HepG2 (cell line): Measurements from ENCODE around the gene PLEKHN1. TPM values are rescaled to one million over a fixed set of nuclear protein-coding genes. Genes with fewer than 3 reads are reported as not detected.
A peak's percentile ranks its signal among the peaks of the same experiment; 100 is the strongest.

Experiments used
- AHR ChIP-seq: IDR thresholded peaks from 2 replicates; pipeline ENCODE4 v1.6.1; 2018; ENCODE audit warnings: missing genetic modification reagents, missing compliant biosample characterization
- ARID3A ChIP-seq: IDR thresholded peaks from 2 replicates; pipeline ENCODE4 v1.6.1; 2012; ENCODE audit warnings: low read depth, low read length, improper control_type of control experiment
- ELF1 ChIP-seq: sonication (generic); formaldehyde crosslinking; IDR thresholded peaks from 2 replicates; pipeline ENCODE4 v1.4.0; 2020; ENCODE audit warnings: missing genetic modification reagents
- FOXP1 ChIP-seq, 2 experiments: fragments of 450-650 bp in 1 of 2; IDR thresholded peaks; 2 replicates each; pipeline ENCODE4 v1.6.1; 2017 to 2018; ENCODE audit warnings: antibody characterized with exemption in 1 of 2
- ISL2 ChIP-seq: sonication (generic); formaldehyde crosslinking; IDR thresholded peaks from 2 replicates; pipeline ENCODE4 v1.5.0; 2020; ENCODE audit warnings: missing genetic modification reagents
- KMT2B ChIP-seq: IDR thresholded peaks from 2 replicates; pipeline ENCODE4 v1.6.1; 2016; ENCODE audit warnings: missing genetic modification reagents, missing compliant biosample characterization
- RBAK ChIP-seq: sonication (generic); formaldehyde crosslinking; IDR thresholded peaks from 2 replicates; pipeline ENCODE4 v1.5.1; 2020; ENCODE audit warnings: mild to moderate bottlenecking, missing genetic modification reagents
- SIN3A ChIP-seq: IDR thresholded peaks from 2 replicates; pipeline ENCODE4 v1.6.1; 2011; ENCODE audit warnings: low read depth, mild to moderate bottlenecking, control low read depth, low read length, borderline replicate concordance
- ZBTB38 ChIP-seq: sonication (generic); formaldehyde crosslinking; IDR thresholded peaks from 2 replicates; pipeline ENCODE4 v1.5.1; 2020; ENCODE audit warnings: mild to moderate bottlenecking, missing genetic modification reagents
- ZNF292 ChIP-seq: sonication (generic); formaldehyde crosslinking; IDR thresholded peaks from 2 replicates; pipeline ENCODE4 v1.8.1; 2022; ENCODE audit warnings: mild to moderate bottlenecking, low read depth, missing genetic modification reagents, borderline replicate concordance
- ZNF639 ChIP-seq: conservative IDR thresholded peaks from 2 replicates; pipeline ENCODE4 v1.6.1; 2018; ENCODE audit warnings: missing genetic modification reagents
- polyA plus RNA-seq, 8 experiments: library from polyadenylated mRNA; depleted of rRNA in 3 of 8; stranded (reverse) in 7 of 8; unstranded in 1 of 8; fragments of >200 nt; fragmentation: Illumina TruSeq in 4 of 8; extraction: Trizol in 4 of 8; gene quantifications; 2 replicates each; pipeline versions ENCODE4 v1.2.1 to v1.2.3, GENCODE V29; 2011 to 2016; ENCODE audit warnings: low read depth in 4 of 8, missing spikeins in 1 of 8, mixed read lengths in 1 of 8; ENCODE audit not compliant: insufficient read depth in 1 of 8
- total RNA-seq, 5 experiments: library from RNA; depleted of rRNA; stranded (reverse); fragments of >200 nt; fragmentation: Illumina TruSeq; extraction: Trizol; gene quantifications; 2 replicates each; pipeline ENCODE4 v1.2.3, GENCODE V29; 2016; ENCODE audit warnings: low read depth in 1 of 5
- TF ChIP-seq, protein P1 (sequence below): sonication (generic); formaldehyde crosslinking; conservative IDR thresholded peaks from 2 replicates; pipeline ENCODE4 v1.4.0; 2020; ENCODE audit warnings: mild to moderate bottlenecking, missing genetic modification reagents, moderate library complexity
- TF ChIP-seq, protein P2 (sequence below): sonication (generic); formaldehyde crosslinking; IDR thresholded peaks from 2 replicates; pipeline ENCODE4 v1.8.0; 2022; ENCODE audit warnings: low read depth, missing genetic modification reagents
- TF ChIP-seq, protein P3 (sequence below): sonication (generic); formaldehyde crosslinking; IDR thresholded peaks from 2 replicates; pipeline ENCODE4 v1.9.0; 2021; ENCODE audit warnings: missing genetic modification reagents, mild to moderate bottlenecking, borderline replicate concordance

PLEKHN1 gene
- total and polyA plus RNA-seq, 2 of the 13 experiments (the other 11 are each of a cell fraction or from before 2014, with no cell fraction given), result 0.42 to 0.58 TPM

DNA sequence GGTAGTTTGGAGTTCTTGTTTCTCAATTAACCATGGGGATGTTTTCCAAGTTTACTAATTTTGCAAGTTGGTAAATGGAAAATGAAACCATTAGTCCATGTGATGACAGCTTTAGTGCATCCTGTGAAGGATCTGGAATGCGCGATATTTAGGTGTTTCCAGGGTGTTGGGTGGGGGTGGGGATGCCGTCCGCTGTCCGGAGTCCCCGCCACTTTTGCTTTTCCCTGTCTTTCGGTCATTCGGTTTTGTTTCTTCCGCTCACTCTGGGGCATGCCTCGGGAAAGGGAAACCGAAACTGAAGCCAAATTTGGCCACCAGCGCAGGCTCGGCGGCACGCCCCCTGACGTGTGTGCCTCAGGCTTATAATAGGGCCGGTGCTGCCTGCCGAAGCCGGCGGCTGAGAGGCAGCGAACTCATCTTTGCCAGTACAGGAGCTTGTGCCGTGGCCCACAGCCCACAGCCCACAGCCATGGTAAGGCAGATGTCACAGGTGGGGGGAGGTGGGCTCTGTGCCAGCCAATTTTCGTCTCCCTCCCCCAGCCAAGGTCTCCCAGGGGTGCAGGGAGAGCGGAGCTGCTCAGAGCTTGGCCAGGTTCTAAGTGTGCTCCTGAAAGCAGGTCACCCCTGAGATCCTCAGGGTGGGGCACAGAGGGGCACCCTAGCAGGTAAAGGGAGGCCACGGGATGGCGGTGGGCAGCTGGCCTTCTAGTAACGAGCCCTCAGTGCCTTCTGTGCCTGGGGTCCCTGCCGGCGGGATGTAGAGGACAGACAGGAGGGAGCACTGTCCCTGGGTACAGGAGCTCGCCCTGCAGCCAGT lies 47.0 kb downstream of the PLEKHN1 start, which contains the start of gene ISG15 (continued):
- TF ChIP-seq, protein P1, sequence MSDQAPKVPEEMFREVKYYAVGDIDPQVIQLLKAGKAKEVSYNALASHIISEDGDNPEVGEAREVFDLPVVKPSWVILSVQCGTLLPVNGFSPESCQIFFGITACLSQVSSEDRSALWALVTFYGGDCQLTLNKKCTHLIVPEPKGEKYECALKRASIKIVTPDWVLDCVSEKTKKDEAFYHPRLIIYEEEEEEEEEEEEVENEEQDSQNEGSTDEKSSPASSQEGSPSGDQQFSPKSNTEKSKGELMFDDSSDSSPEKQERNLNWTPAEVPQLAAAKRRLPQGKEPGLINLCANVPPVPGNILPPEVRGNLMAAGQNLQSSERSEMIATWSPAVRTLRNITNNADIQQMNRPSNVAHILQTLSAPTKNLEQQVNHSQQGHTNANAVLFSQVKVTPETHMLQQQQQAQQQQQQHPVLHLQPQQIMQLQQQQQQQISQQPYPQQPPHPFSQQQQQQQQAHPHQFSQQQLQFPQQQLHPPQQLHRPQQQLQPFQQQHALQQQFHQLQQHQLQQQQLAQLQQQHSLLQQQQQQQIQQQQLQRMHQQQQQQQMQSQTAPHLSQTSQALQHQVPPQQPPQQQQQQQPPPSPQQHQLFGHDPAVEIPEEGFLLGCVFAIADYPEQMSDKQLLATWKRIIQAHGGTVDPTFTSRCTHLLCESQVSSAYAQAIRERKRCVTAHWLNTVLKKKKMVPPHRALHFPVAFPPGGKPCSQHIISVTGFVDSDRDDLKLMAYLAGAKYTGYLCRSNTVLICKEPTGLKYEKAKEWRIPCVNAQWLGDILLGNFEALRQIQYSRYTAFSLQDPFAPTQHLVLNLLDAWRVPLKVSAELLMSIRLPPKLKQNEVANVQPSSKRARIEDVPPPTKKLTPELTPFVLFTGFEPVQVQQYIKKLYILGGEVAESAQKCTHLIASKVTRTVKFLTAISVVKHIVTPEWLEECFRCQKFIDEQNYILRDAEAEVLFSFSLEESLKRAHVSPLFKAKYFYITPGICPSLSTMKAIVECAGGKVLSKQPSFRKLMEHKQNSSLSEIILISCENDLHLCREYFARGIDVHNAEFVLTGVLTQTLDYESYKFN, result peak; percentile 25; the same call in 1 of the 2 replicates
- 0 out of 2 replicates have a peak, but pooled peaks have one; percentile 60 for TF ChIP-seq SIN3A
- TF ChIP-seq, protein P2, sequence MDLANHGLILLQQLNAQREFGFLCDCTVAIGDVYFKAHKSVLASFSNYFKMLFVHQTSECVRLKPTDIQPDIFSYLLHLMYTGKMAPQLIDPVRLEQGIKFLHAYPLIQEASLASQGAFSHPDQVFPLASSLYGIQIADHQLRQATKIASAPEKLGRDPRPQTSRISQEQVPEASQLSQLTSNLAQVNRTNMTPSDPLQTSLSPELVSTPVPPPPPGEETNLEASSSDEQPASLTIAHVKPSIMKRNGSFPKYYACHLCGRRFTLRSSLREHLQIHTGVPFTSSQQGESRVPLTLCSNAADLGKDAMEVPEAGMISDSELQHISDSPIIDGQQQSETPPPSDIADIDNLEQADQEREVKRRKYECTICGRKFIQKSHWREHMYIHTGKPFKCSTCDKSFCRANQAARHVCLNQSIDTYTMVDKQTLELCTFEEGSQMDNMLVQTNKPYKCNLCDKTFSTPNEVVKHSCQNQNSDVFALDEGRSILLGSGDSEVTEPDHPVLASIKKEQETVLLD (CRISPR knock-in tag), result peak; percentile 42; the same call in 1 of the 2 replicates
- TF ChIP-seq AHR (CRISPR knock-in tag), result 0 out of 2 replicates have a peak, but pooled peaks have one; percentile 30
- no peak for TF ChIP-seq FOXP1 (IDR thresholded peaks at IDR 0.05)
- TF ChIP-seq FOXP1 (CRISPR knock-in tag; IDR thresholded peaks at IDR 0.05), result no peak
- TF ChIP-seq ELF1 (CRISPR knock-in tag), result peak; percentile 79
- TF ChIP-seq ZNF292 (CRISPR knock-in tag), result 0 out of 2 replicates have a peak, but pooled peaks have one; percentile 28
- TF ChIP-seq KMT2B, result peak; percentile 55; the same call in 1 of the 2 replicates
- no peak for TF ChIP-seq ISL2 (CRISPR knock-in tag)
- TF ChIP-seq, protein P3, sequence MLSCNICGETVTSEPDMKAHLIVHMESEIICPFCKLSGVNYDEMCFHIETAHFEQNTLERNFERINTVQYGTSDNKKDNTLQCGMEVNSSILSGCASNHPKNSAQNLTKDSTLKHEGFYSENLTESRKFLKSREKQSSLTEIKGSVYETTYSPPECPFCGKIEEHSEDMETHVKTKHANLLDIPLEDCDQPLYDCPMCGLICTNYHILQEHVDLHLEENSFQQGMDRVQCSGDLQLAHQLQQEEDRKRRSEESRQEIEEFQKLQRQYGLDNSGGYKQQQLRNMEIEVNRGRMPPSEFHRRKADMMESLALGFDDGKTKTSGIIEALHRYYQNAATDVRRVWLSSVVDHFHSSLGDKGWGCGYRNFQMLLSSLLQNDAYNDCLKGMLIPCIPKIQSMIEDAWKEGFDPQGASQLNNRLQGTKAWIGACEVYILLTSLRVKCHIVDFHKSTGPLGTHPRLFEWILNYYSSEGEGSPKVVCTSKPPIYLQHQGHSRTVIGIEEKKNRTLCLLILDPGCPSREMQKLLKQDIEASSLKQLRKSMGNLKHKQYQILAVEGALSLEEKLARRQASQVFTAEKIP (CRISPR knock-in tag), result no peak
- TF ChIP-seq RBAK (CRISPR knock-in tag), result no peak
- TF ChIP-seq ARID3A, result no peak
- peak; percentile 84 for TF ChIP-seq ZNF639 (CRISPR knock-in tag)
- peak; percentile 23 for TF ChIP-seq ZBTB38 (CRISPR knock-in tag)
